Erythroblast (primary cell): Measurements from ENCODE around the gene QRFP.

Experiments
- GATA1 ChIP-seq: IDR thresholded peaks from 2 replicates; pipeline ENCODE4 v1.6.1; 2011; ENCODE audit warnings: low read depth, mild to moderate bottlenecking, control low read depth, low read length, moderate library complexity
- POLR2A ChIP-seq: IDR thresholded peaks from 2 replicates; pipeline ENCODE4 v1.6.1; 2011; ENCODE audit warnings: mild to moderate bottlenecking, low read length

- TF ChIP-seq POLR2A (no peak), GATA1 (no peak)
Observed at GRCh38 chr9:130929571-130930038, 33.0 kb upstream of the QRFP start.
